Ovary (tissue), 3 donors: ENCODE data around the gene RECK.

Experiments
- CTCF ChIP-seq, 3 donors: fragments of 450-650 bp in 2 of 3; fragments of 200-600 bp in 1 of 3; IDR thresholded peaks; one replicate each; pipeline versions ENCODE4 v1.5.1 to v1.8.0; 2016 to 2022; ENCODE audit warnings: antibody characterized with exemption in 3 of 3, mild to moderate bottlenecking in 1 of 3
- EP300 ChIP-seq: sonication (generic); formaldehyde crosslinking; IDR thresholded peaks from one replicate; pipeline ENCODE4 v1.6.1; 2017; ENCODE audit warnings: antibody characterized with exemption
- POLR2A ChIP-seq: fragments of 450-650 bp; IDR thresholded peaks from one replicate; pipeline ENCODE4 v1.6.1; 2017; ENCODE audit warnings: antibody characterized with exemption, mild to moderate bottlenecking, moderate library complexity
- donor health status: DM: no; HTN: no; CAD: no.

- TF ChIP-seq CTCF (IDR thresholded peaks at IDR 0.05) (no peak), EP300 (no peak), POLR2A (peak; percentile 62)
These were observed at the start of gene RECK for GRCh38 chr9:36036780-36037548.
